Thoracic aorta (tissue), 2 donors: ENCODE measurements around the gene MAOA. TPM values are rescaled to one million over a fixed set of nuclear protein-coding genes. Genes with fewer than 3 reads are reported as not detected.
A peak's percentile ranks its signal among the peaks of the same experiment; 100 is the strongest.

Experiments used
- ATAC-seq: fragments of 150-250 bp; one replicate; pipeline ENCODE4 v1.8.0; 2017; ENCODE audit warnings: low read depth; ENCODE audit not compliant: insufficient number of reproducible peaks, low FRiP score
- DNase-seq: peaks from one replicate; pipeline ENCODE4 v3.0.0-alpha.2; 2020; ENCODE audit warnings: low spot score
- H3K27ac ChIP-seq, 2 donors: fragments of 200-600 bp; sonication (generic); 1 replicate in 1 of 2; 2 replicates in 1 of 2; pipeline ENCODE4 v1.5.1; 2016; ENCODE audit warnings: mild to moderate bottlenecking in 2 of 2, moderate library complexity in 2 of 2
- H3K27me3 ChIP-seq: fragments of 200-600 bp; sonication (generic); replicated peaks from 2 replicates; pipeline ENCODE4 v1.6.0; 2016; ENCODE audit warnings: mild to moderate bottlenecking; ENCODE audit not compliant: insufficient read depth
- H3K36me3 ChIP-seq: fragments of 200-600 bp; sonication (generic); one replicate; pipeline ENCODE4 v1.5.1; 2016
- H3K4me1 ChIP-seq, 2 donors: fragments of 200-600 bp; sonication (generic); 1 replicate in 1 of 2; 2 replicates in 1 of 2; pipeline versions ENCODE4 v1.5.1 to v1.6.0; 2016; ENCODE audit warnings: low read depth in 2 of 2, mild to moderate bottlenecking in 1 of 2; ENCODE audit not compliant: control insufficient read depth in 1 of 2
- H3K4me3 ChIP-seq: fragments of 200-600 bp; sonication (generic); 2 replicates; pipeline ENCODE4 v1.5.1; 2016; ENCODE audit warnings: mild to moderate bottlenecking
- H3K9me3 ChIP-seq: fragments of 200-600 bp; sonication (generic); 2 replicates; pipeline ENCODE4 v1.5.1; 2016
- CTCF ChIP-seq: fragments of 200-600 bp; sonication (generic); IDR thresholded peaks from one replicate; pipeline ENCODE4 v1.5.1; 2019; ENCODE audit warnings: antibody characterized with exemption
- total RNA-seq, 2 donors: library from RNA; depleted of rRNA; stranded (reverse); fragments of >200 nt; gene quantifications; one replicate each; pipeline versions ENCODE4 v1.1.0 to v1.2.3, GENCODE V29; 2016

MAOA gene
- total RNA-seq, 2 donors from 2014 or later: 85.1 to 98.2 TPM

DNA sequence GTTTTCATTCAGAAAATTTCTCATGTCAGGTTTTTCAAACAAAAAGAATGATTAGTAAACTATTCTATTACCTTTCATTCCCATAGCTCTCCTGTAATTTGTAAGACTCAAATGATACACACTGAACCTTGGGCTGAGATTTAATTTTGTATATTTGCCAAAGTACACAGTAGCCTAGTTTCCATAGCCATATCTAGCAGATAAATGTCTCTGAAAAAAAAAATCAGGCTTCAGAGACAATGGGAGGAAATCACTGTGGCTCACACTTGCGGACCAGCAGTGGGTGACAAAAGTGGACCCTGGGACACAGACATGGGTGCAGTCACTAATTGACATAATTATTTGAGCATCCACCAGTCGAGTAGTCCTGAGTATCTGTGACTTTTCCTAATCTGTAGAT is 46.6 kb downstream of the MAOA start:
- no peak overlapping the region for H3K4me3 ChIP-seq
- peak overlapping the region; percentile 56 to 75 for H3K27ac ChIP-seq
- no peak for TF ChIP-seq CTCF
- DNase-seq: no peak
- no peaks in the 10 kb centered on the region for H3K9me3 ChIP-seq
- H3K4me1 ChIP-seq: peaks cover 8 to 51% of the 10 kb centered on the region in 2 donors
- H3K27me3 ChIP-seq: no peaks in the 10 kb centered on the region
- no peak for ATAC-seq
- H3K36me3 ChIP-seq: no peaks in the 10 kb centered on the region

- ATAC-seq (no peak), DNase-seq (no peak)
- no peak overlapping the region for H3K4me3 ChIP-seq
- no peaks in the 10 kb centered on the region for H3K9me3 ChIP-seq
- peaks cover 8 to 57% of the 10 kb centered on the region in 2 donors for H3K4me1 ChIP-seq
- H3K27ac ChIP-seq: peak overlapping the region; percentile 56 to 75
- H3K27me3 ChIP-seq: no peaks in the 10 kb centered on the region
- TF ChIP-seq CTCF: no peak
- no peaks in the 10 kb centered on the region for H3K36me3 ChIP-seq
Observed at GRCh38 chrX:43703211-43703791, 47.2 kb downstream of the MAOA start.

GRCh38 chrX:43706786-43707370 is 50.8 kb downstream of the MAOA start:
- H3K27ac ChIP-seq: peak overlapping the region; percentile 22 to 65
- H3K27me3 ChIP-seq: no peaks in the 10 kb centered on the region
- peaks cover 3 to 62% of the 10 kb centered on the region in 2 donors for H3K4me1 ChIP-seq
- no peak overlapping the region for H3K4me3 ChIP-seq
- no peaks in the 10 kb centered on the region for H3K36me3 ChIP-seq
- DNase-seq (no peak), ATAC-seq (no peak)
- no peaks in the 10 kb centered on the region for H3K9me3 ChIP-seq
- no peak for TF ChIP-seq CTCF

GRCh38 chrX:43707812-43708548 is 51.9 kb downstream of the MAOA start:
- no peak for TF ChIP-seq CTCF
- Histone ChIP-seq H3K27me3 (no peaks in the 10 kb centered on the region), H3K4me3 (no peak overlapping the region), H3K36me3 (no peaks in the 10 kb centered on the region), H3K4me1 (peaks cover 3 to 51% of the 10 kb centered on the region in 2 donors), H3K27ac (peak overlapping the region; percentile 50 to 65), H3K9me3 (no peaks in the 10 kb centered on the region)
- ATAC-seq (no peak), DNase-seq (no peak)

DNA sequence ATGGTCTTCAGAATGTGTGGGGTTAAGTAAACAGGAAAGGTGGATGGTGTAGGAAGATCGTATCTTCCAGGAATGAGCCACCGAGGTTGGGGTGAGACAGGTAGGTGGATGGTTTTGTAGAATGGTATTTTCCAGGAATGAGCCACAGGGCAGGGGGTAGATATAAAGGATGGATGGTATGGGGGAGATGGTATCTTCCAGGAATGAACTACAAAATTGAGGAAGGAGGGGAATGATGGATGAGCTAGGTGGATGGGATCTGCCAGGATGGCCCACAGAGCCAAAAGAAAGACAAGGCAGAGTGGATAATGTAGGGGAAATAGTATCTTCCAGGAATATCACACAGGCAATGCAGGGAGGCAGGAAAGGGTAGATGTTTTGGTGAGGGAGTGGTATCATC is 60.0 kb downstream of the MAOA start:
- Histone ChIP-seq H3K4me3 (no peak overlapping the region), H3K9me3 (no peaks in the 10 kb centered on the region), H3K27me3 (no peaks in the 10 kb centered on the region), H3K36me3 (no peaks in the 10 kb centered on the region), H3K4me1 (no peaks in the 10 kb centered on the region), H3K27ac (no peak overlapping the region)
- no peak for ATAC-seq
- TF ChIP-seq CTCF: no peak
- DNase-seq: no peak
